IPS-NIHi7 (cell line): Measurements from ENCODE around the gene UTS2B.

Experiments
- DNase-seq: peaks from one replicate; pipeline ENCODE4 v3.0.0; 2012; ENCODE audit warnings: mixed read lengths; ENCODE audit errors: extremely low spot score

UTS2B gene

DNA sequence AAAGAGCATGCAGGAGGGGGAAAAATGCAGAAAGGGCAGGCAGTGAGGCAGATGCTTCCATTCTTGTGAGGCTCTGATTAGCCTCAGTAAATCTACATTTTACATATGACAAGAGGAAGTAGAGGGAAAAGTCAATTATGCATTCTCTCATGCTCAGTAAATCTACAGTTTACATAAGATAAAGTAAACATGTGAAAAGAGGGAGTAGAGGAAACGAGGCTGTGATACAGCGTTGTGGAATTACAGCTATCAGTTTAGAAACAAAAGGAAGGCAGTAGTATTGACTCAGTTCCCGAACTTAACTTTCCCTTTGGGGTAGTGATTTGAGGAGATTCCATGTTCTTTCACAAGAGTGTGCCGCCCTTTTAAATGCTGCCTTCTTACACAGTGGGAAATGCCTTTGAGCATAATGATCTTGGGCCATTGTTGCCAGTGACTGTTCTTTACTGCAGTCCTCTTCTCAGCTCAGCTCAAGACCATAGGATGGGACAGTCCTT, 92.0 kb downstream of the UTS2B start:
- DNase-seq = no peak

DNA sequence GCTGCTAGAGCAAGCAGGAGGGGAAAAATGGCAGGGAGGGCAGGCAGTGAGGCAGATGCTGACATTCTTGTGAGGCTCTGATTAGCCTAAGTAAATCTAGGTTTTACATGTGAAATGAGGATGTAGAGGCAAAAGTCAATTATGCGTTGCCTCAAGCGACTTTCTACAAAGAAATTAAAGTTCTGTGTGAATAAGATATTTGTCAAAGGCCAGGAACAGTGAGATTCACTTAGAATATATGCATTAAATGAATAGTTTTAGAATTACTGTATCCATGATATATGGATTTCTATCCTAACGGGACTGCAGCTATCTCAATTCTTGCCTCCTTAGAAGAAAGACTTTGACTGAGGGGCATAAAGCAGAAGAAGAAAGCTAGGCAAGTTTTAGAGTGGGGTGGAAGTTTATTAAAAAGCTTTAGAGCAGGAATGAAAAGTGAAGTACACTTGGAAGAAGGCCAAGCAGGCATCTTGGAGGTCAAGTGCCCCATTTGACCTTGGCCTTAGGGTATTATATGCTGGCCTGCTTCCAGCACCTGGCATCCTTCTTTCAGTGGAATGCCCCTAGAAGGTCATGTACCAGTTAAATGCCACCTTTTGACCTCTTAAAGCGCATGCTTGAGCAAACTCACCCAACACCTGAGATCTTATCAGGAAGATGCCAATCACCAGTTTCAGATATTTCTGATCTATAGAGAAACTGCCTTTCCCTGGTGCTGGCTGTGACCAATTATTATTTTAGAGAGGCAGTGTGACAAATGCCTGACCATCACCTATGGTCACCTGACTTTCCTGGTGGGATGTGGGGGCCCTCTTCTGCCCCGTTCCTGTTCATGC, 93.1 kb downstream of the UTS2B start:
- no peak for DNase-seq

- no peak for DNase-seq
Measured at GRCh38 chr3:191236646-191237045, 93.7 kb downstream of the UTS2B start.

DNA sequence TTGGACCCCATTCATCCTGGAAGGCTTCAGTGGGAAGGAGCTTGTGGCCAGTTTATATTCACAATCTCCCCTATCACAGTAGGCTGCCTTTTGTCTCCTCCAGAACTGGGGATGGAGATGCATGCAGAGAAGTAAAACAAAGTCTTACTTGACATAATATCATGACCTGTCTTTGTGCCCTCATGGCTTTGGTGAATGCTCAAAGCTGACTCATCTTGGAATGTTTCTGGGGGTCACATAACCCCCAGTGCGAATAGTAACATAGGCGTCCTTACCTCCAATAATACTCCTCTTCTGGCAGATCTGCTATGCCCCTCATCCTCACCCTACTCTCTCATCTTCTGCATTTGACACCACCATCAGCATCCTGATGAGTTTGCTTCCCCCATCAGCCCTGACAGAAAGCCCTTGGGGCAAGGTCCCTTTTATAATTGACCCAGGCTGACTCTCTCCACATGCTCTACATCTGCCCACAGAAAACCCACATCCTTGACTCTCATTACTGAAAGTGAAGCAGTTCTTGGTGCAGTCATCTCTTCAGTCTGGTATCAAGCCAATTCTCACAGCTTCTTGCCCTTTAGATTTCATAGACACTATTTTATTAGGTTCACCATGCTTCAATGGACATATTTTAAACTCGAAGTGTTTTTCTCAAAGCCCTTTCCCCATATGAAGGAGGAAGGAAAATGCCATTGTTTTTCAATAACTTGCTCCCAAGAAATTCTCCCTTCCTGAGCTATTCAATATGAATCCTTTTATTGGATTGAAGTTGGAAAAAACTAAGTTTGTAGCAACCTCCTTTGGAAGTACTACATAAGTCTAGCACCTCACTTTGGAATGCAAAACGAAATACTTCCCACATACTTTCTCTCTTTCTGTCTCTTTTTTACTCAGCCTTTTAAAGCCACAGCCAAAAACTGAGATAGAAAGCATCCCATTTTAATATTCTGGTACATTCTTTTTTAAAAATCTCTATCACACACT, 94.7 kb downstream of the UTS2B start:
- no peak for DNase-seq

- no peak for DNase-seq
Measured at GRCh38 chr3:191234216-191234615, 96.1 kb downstream of the UTS2B start.

GRCh38 chr3:191227541-191227940, 102.8 kb downstream of the UTS2B start:
- DNase-seq = no peak

DNA sequence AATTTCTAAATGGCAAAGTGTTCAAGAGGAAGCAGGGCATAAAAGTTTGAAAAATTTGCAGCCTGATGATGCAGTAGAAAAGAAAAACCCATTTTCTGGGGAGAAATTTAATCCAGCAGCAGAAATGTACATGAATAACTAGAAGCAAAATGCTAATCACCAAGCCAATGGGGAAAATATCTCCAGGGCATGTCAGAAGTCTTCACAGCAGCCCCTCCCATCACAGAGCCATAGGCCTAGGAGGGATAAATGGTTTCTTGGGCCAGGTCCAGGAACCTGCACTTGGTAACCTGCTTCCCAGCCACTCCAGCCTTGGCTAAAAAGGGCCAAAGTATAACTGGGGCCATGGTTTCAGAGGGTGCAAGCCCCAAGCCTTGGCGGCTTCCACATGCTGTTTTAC, 108.7 kb downstream of the UTS2B start:
- DNase-seq = no peak

GRCh38 chr3:191220908-191221307, 109.4 kb downstream of the UTS2B start:
- DNase-seq = no peak

DNA sequence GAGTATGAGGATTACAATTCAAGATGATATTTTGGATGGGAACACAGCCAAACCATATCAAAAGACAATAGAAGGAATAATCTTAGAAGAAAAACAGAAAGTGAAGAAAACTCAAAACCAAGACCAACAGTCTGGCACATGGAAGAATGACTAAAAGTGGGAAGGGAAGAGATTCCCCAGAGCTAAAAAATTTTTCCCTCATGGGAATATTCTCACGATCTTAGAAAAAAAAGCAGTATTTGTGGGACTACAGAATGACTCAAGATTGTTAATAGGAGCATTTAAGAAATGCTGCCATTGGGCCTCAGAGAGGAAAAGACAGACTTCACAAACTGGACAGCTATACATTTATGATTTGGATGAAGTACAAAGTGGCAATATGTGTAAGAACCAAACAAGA, 113.0 kb downstream of the UTS2B start:
- no peak for DNase-seq
